Keratinocyte (primary cell): ENCODE results near the gene BDKRB2. TPM values are rescaled to one million over a fixed set of nuclear protein-coding genes. Genes with fewer than 3 reads are reported as not detected.
A peak's percentile ranks its signal among the peaks of the same experiment; 100 is the strongest.

Experiments used
- DNase-seq: peaks from one replicate; pipeline ENCODE4 v3.0.0-alpha.2; 2011; ENCODE audit warnings: low read depth, missing footprints, low spot score
- FAIRE-seq: peaks from 2 replicates; lab custom pipeline; 2011; peaks lifted over from hg19 to GRCh38; lab: Jason Lieb, UNC
- H2AFZ ChIP-seq: 2 replicates; pipeline ENCODE4 v1.6.0; 2012; ENCODE audit warnings: low read length, control low read depth, inconsistent platforms; ENCODE audit not compliant: control insufficient read depth
- H3K27ac ChIP-seq: 2 replicates; pipeline ENCODE4 v1.5.1; 2011; ENCODE audit warnings: low read length; ENCODE audit not compliant: control insufficient read depth, insufficient read depth
- H3K27me3 ChIP-seq: 3 replicates; pipeline ENCODE4 v1.6.0; 2011; ENCODE audit warnings: low read length; ENCODE audit not compliant: control insufficient read depth, insufficient read depth; ENCODE audit errors: extremely low read depth
- H3K36me3 ChIP-seq, 2 experiments: 2 replicates in 1 of 2; 3 replicates in 1 of 2; pipeline ENCODE4 v1.5.1; 2011; ENCODE audit warnings: low read length in 2 of 2, mild to moderate bottlenecking in 1 of 2; ENCODE audit not compliant: control insufficient read depth in 2 of 2, insufficient read depth in 2 of 2; ENCODE audit errors: extremely low read depth in 1 of 2
- H3K4me1 ChIP-seq: 3 replicates; pipeline ENCODE4 v1.5.1; 2011; ENCODE audit warnings: low read length; ENCODE audit not compliant: control insufficient read depth, insufficient read depth; ENCODE audit errors: extremely low read depth
- H3K4me2 ChIP-seq: 3 replicates; pipeline ENCODE4 v1.6.0; 2011; ENCODE audit warnings: low read depth, low read length; ENCODE audit not compliant: control insufficient read depth, insufficient read depth; ENCODE audit errors: extremely low read depth
- H3K4me3 ChIP-seq, 3 experiments: fragments of 200-600 bp in 1 of 3; sonication (generic) in 1 of 3; 2 replicates in 2 of 3; 3 replicates in 1 of 3; pipeline ENCODE4 v1.5.1; 2011 to 2016; ENCODE audit warnings: low read length in 3 of 3, mild to moderate bottlenecking in 3 of 3, control low read depth in 2 of 3, inconsistent platforms in 1 of 3, low read depth in 1 of 3, mixed read lengths in 1 of 3, mixed run types in 1 of 3, moderate library complexity in 1 of 3; ENCODE audit not compliant: control insufficient read depth in 2 of 3, insufficient read depth in 2 of 3; ENCODE audit errors: extremely low read depth in 1 of 3
- H3K79me2 ChIP-seq: 2 replicates; pipeline ENCODE4 v1.6.0; 2012; ENCODE audit warnings: low read length; ENCODE audit not compliant: control insufficient read depth, insufficient read depth
- H3K9ac ChIP-seq: 3 replicates; pipeline ENCODE4 v1.6.0; 2011; ENCODE audit warnings: low read length; ENCODE audit not compliant: control insufficient read depth, insufficient read depth; ENCODE audit errors: extremely low read depth
- H3K9me1 ChIP-seq: 3 replicates; pipeline ENCODE4 v1.6.0; 2011; ENCODE audit warnings: low read length; ENCODE audit not compliant: control insufficient read depth, insufficient read depth; ENCODE audit errors: extremely low read depth
- H3K9me3 ChIP-seq: 2 replicates; pipeline ENCODE4 v1.5.1; 2012; ENCODE audit warnings: low read depth, low read length; ENCODE audit not compliant: control insufficient read depth
- H4K20me1 ChIP-seq: 3 replicates; pipeline ENCODE4 v1.6.0; 2011; ENCODE audit warnings: low read length; ENCODE audit not compliant: control insufficient read depth, insufficient read depth; ENCODE audit errors: extremely low read depth
- EZH2 ChIP-seq: IDR thresholded peaks from one replicate; pipeline ENCODE4 v1.6.1; 2012; ENCODE audit warnings: inconsistent platforms, mild to moderate bottlenecking, low read length, moderate library complexity
- dilution Hi-C: fragments of 300-500 bp; cut with MboI; formaldehyde crosslinking; loops from one replicate; pipeline ENCODE4 v1.7.0; 2020; ENCODE audit warnings: low sequenced_read_pairs; ENCODE audit not compliant: extremely low pct_ligation_motif_present
- polyA plus RNA-seq, 5 experiments: library from polyadenylated mRNA; depleted of rRNA in 3 of 5; stranded (reverse) in 3 of 5; stranded (forward) in 1 of 5; unstranded in 1 of 5; fragments of >200 nt; gene quantifications; 1 replicate in 1 of 5; 2 replicates in 3 of 5; 3 replicates in 1 of 5; pipeline versions ENCODE4 v1.2.1 to v1.2.3, GENCODE V29; 2011 to 2012; ENCODE audit warnings: missing spikeins in 2 of 5, low read depth in 1 of 5, low replicate concordance in 1 of 5
- TF ChIP-seq, protein P1 (sequence below), 3 experiments: IDR thresholded peaks in 1 of 3; conservative IDR thresholded peaks in 1 of 3; optimal IDR thresholded peaks in 1 of 3; 2 replicates in 2 of 3; 3 replicates in 1 of 3; pipeline versions ENCODE3 to v1.5.1; 2011; ENCODE audit warnings: low read length in 3 of 3, mild to moderate bottlenecking in 3 of 3, moderate library complexity in 2 of 3, control low read depth in 1 of 3, inconsistent platforms in 1 of 3; ENCODE audit not compliant: insufficient read depth in 2 of 3; ENCODE audit errors: extremely low read depth in 1 of 3

The BDKRB2 gene
- polyA plus RNA-seq, 1 donor (not counting 4 experiments of a cell fraction or from before 2014, with no cell fraction given) = 13.2 TPM

DNA sequence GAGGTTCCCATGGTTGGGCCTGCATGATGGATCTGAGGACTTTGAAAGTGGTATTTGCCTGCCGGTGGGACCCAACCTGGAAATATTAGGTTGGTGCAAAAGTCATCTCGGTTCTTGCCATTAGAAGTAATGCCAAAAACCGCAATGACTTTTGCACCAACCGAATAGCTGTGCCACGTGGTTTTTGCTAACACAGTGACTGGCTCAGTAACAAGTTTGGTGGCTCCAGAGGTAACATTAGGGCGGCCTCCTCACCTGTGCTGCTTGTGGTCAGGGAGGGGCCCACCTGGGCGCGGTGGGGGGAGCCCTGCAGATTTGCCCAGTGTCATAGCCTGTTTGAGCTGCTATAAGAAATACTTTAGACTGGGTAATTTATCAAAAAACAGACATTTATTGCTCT is 1.8 kb downstream of the BDKRB2 start:
- H4K20me1 ChIP-seq = no peaks in the 10 kb centered on the region
- TF ChIP-seq, protein P1, sequence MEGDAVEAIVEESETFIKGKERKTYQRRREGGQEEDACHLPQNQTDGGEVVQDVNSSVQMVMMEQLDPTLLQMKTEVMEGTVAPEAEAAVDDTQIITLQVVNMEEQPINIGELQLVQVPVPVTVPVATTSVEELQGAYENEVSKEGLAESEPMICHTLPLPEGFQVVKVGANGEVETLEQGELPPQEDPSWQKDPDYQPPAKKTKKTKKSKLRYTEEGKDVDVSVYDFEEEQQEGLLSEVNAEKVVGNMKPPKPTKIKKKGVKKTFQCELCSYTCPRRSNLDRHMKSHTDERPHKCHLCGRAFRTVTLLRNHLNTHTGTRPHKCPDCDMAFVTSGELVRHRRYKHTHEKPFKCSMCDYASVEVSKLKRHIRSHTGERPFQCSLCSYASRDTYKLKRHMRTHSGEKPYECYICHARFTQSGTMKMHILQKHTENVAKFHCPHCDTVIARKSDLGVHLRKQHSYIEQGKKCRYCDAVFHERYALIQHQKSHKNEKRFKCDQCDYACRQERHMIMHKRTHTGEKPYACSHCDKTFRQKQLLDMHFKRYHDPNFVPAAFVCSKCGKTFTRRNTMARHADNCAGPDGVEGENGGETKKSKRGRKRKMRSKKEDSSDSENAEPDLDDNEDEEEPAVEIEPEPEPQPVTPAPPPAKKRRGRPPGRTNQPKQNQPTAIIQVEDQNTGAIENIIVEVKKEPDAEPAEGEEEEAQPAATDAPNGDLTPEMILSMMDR (optimal IDR thresholded peaks at IDR 0.05 in 1 of 3, IDR thresholded peaks at IDR 0.05 in 1 of 3, conservative IDR thresholded peaks at IDR 0.05 in 1 of 3; ENCODE audit: extremely low read depth in 1 of 3, insufficient read depth in 2 of 3, low read length in 3 of 3) = no peak
- no peak for TF ChIP-seq EZH2
- H3K36me3 ChIP-seq = peaks cover 9 to 20% of the 10 kb centered on the region in 2 experiments
- FAIRE-seq = peak; percentile 72
- dilution Hi-C loops = no loop called here
- no peak for DNase-seq
- peak overlapping the region; percentile 92 for H3K27ac ChIP-seq
- H3K4me2 ChIP-seq = peak overlapping the region; percentile 99
- H3K4me3 ChIP-seq = peak overlapping the region; percentile 63 to 98 (median 90)
- H3K79me2 ChIP-seq = peaks cover 51% of the 10 kb centered on the region
- peaks cover 8% of the 10 kb centered on the region for H3K9me1 ChIP-seq
- H3K27me3 ChIP-seq = no peaks in the 10 kb centered on the region
- H3K9me3 ChIP-seq = peaks cover 5% of the 10 kb centered on the region
- H3K9ac ChIP-seq = peak overlapping the region; percentile 90
- peaks cover 35% of the 10 kb centered on the region for H3K4me1 ChIP-seq
- no peak overlapping the region for H2AFZ ChIP-seq

DNA sequence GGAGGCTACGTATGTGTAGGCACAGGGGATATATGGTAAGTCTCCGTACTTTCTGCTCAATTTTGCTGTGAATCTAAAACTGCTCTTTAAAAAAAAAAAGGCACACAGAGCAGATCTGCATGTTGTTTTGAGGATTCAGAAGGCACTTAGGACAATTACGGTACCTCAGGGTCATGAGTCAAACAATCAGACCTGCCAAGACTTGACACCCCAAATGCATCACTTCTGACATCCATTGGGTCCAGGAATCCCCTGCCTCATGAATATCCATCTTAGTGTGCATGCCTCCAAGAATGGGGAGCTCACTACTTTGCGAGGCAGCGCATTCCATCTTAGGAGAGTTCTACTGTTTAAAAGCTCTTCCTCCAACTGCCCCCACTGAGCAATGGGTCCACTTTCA is 3.0 kb downstream of the BDKRB2 start:
- Histone ChIP-seq H3K27ac (no peak overlapping the region), H3K4me1 (peaks cover 35% of the 10 kb centered on the region)

More for the DNA sequence above, 3.0 kb downstream of the BDKRB2 start:
- DNase-seq (no peak), FAIRE-seq (peak; percentile 77)
- peaks cover 8% of the 10 kb centered on the region for H3K9me1 ChIP-seq
- no peak for TF ChIP-seq EZH2
- TF ChIP-seq, protein P1 (optimal IDR thresholded peaks at IDR 0.05 in 1 of 3, IDR thresholded peaks at IDR 0.05 in 1 of 3, conservative IDR thresholded peaks at IDR 0.05 in 1 of 3; ENCODE audit: extremely low read depth in 1 of 3, insufficient read depth in 2 of 3, low read length in 3 of 3) = no peak
- dilution Hi-C loops = no loop called here
- H2AFZ ChIP-seq = no peak overlapping the region
- H3K9ac ChIP-seq = no peak overlapping the region
- peak overlapping the region; percentile 99 for H3K4me2 ChIP-seq
- peaks cover 10% of the 10 kb centered on the region for H3K9me3 ChIP-seq
- H3K79me2 ChIP-seq = peaks cover 56% of the 10 kb centered on the region
- H3K36me3 ChIP-seq = peaks cover 11 to 24% of the 10 kb centered on the region in 2 experiments
- H3K27me3 ChIP-seq = no peaks in the 10 kb centered on the region
- H4K20me1 ChIP-seq = no peaks in the 10 kb centered on the region
- no peak overlapping the region for H3K4me3 ChIP-seq
